H1 (cell line): ENCODE measurements around the gene RRBP1. TPM values are rescaled to one million over a fixed set of nuclear protein-coding genes. Genes with fewer than 3 reads are reported as not detected.
A peak's percentile ranks its signal among the peaks of the same experiment; 100 is the strongest.

Experiments used
- CTCF ChIA-PET: fragments of 300-600 bp; sonication (Branson Sonifier 250); formaldehyde crosslinking; loops from one replicate; lab custom pipeline; 2021; ENCODE audit not compliant: partially characterized antibody; lab: Charles Lee
- POLR2A ChIA-PET: fragments of 300-600 bp; sonication (Branson Sonifier 250); formaldehyde crosslinking; loops from one replicate; lab custom pipeline; 2021; ENCODE audit warnings: inconsistent platforms; ENCODE audit not compliant: partially characterized antibody; lab: Charles Lee
- DNase-seq, 2 experiments: peaks; one replicate each; pipeline versions ENCODE4 v3.0.0 to v3.0.0-alpha.2; 2010 to 2022; ENCODE audit warnings: low spot score in 2 of 2, low read depth in 1 of 2, mixed read lengths in 1 of 2
- FAIRE-seq: peaks from 2 replicates; lab custom pipeline; 2011; peaks lifted over from hg19 to GRCh38; lab: Jason Lieb, UNC
- H2AFZ ChIP-seq: 2 replicates; pipeline ENCODE4 v1.8.1; 2012; ENCODE audit warnings: low read length, inconsistent platforms
- H2AK5ac ChIP-seq: 2 replicates; pipeline ENCODE4 v1.6.1; 2013; ENCODE audit warnings: low read depth, low read length
- H2BK120ac ChIP-seq: replicated peaks from 2 replicates; pipeline ENCODE3; 2013; ENCODE audit warnings: low read depth, low read length, inconsistent platforms
- H2BK12ac ChIP-seq: 2 replicates; pipeline ENCODE4 v1.6.1; 2013; ENCODE audit warnings: low read depth, low read length
- H2BK15ac ChIP-seq: 2 replicates; pipeline ENCODE4 v1.6.1; 2013; ENCODE audit warnings: low read length
- H2BK20ac ChIP-seq: 2 replicates; pipeline ENCODE4 v1.6.1; 2013; ENCODE audit warnings: low read length
- H2BK5ac ChIP-seq: 2 replicates; pipeline ENCODE4 v1.6.1; 2013; ENCODE audit warnings: low read depth, low read length
- H3K14ac ChIP-seq: 2 replicates; pipeline ENCODE4 v1.6.1; 2013; ENCODE audit warnings: inconsistent platforms; ENCODE audit not compliant: insufficient read length
- H3K18ac ChIP-seq: 2 replicates; pipeline ENCODE4 v1.6.1; 2013; ENCODE audit warnings: low read length; ENCODE audit errors: extremely low read depth
- H3K23ac ChIP-seq: 2 replicates; pipeline ENCODE4 v1.6.1; 2013; ENCODE audit warnings: inconsistent platforms; ENCODE audit not compliant: insufficient read length
- H3K23me2 ChIP-seq: 2 replicates; pipeline ENCODE4 v1.6.1; 2013; ENCODE audit warnings: low read depth, low read length
- H3K27ac ChIP-seq: 2 replicates; pipeline ENCODE4 v1.6.1; 2011; ENCODE audit warnings: low read depth, low read length, inconsistent platforms
- H3K27me3 ChIP-seq, 4 experiments: replicated peaks in 1 of 4; 1 replicate in 1 of 4; 2 replicates in 3 of 4; pipeline versions ENCODE4 v1.6.1 to v1.8.1; 2011 to 2013; ENCODE audit warnings: low read length in 3 of 4, mild to moderate bottlenecking in 3 of 4, inconsistent platforms in 2 of 4, mixed read lengths in 2 of 4, moderate library complexity in 1 of 4; ENCODE audit not compliant: control insufficient read depth in 3 of 4, insufficient read depth in 3 of 4; ENCODE audit errors: extremely low read depth in 1 of 4
- H3K36me3 ChIP-seq, 4 experiments: 2 replicates each; pipeline versions ENCODE4 v1.6.1 to v1.8.1; 2011 to 2013; ENCODE audit warnings: mild to moderate bottlenecking in 4 of 4, low read length in 3 of 4, moderate library complexity in 2 of 4, control low read depth in 1 of 4, inconsistent platforms in 1 of 4; ENCODE audit not compliant: insufficient read depth in 4 of 4, control insufficient read depth in 2 of 4
- H3K4ac ChIP-seq: replicated peaks from 2 replicates; pipeline ENCODE3; 2013; ENCODE audit warnings: low read length, low read depth, mixed read lengths, inconsistent platforms; ENCODE audit not compliant: insufficient read length
- H3K4me1 ChIP-seq, 4 experiments: replicated peaks in 1 of 4; 1 replicate in 1 of 4; 2 replicates in 3 of 4; pipeline versions ENCODE4 v1.6.1 to v1.8.1; 2011 to 2013; ENCODE audit warnings: low read length in 3 of 4, inconsistent platforms in 2 of 4, mixed read lengths in 1 of 4; ENCODE audit not compliant: insufficient read depth in 4 of 4, control insufficient read depth in 3 of 4
- H3K4me2 ChIP-seq, 2 experiments: 2 replicates each; pipeline versions ENCODE4 v1.6.1 to v1.8.1; 2011 to 2013; ENCODE audit warnings: low read depth in 2 of 2, low read length in 2 of 2, control low read depth in 1 of 2, inconsistent platforms in 1 of 2, mild to moderate bottlenecking in 1 of 2; ENCODE audit not compliant: insufficient read depth in 1 of 2
- H3K4me3 ChIP-seq, 4 experiments: fragments of 200-600, 300-600 bp in 1 of 4; sonication (generic), shearing (Covaris generic), sonication (Bioruptor Twin) in 1 of 4; 2 replicates each; pipeline versions ENCODE4 v1.5.1 to v1.8.1; 2011 to 2016; ENCODE audit warnings: low read length in 4 of 4, low read depth in 3 of 4, control low read depth in 2 of 4, inconsistent platforms in 2 of 4, mild to moderate bottlenecking in 2 of 4, mixed read lengths in 1 of 4, moderate library complexity in 1 of 4; ENCODE audit not compliant: insufficient read depth in 2 of 4; ENCODE audit errors: extremely low read depth in 1 of 4
- H3K56ac ChIP-seq: replicated peaks from 2 replicates; pipeline ENCODE3; 2013; ENCODE audit warnings: low read depth, mild to moderate bottlenecking, mixed read lengths, low read length, inconsistent platforms; ENCODE audit not compliant: insufficient read length
- H3K79me1 ChIP-seq: 2 replicates; pipeline ENCODE4 v1.6.1; 2013; ENCODE audit warnings: low read depth, low read length, control low read depth
- H3K79me2 ChIP-seq, 2 experiments: 2 replicates each; pipeline versions ENCODE4 v1.6.1 to v1.8.1; 2012 to 2013; ENCODE audit warnings: low read length in 2 of 2, mild to moderate bottlenecking in 2 of 2, inconsistent platforms in 1 of 2; ENCODE audit not compliant: insufficient read depth in 2 of 2, control insufficient read depth in 1 of 2
- H3K9ac ChIP-seq, 4 experiments: replicated peaks in 1 of 4; 1 replicate in 1 of 4; 2 replicates in 3 of 4; pipeline versions ENCODE4 v1.6.1 to v1.8.1; 2011 to 2013; ENCODE audit warnings: low read depth in 3 of 4, low read length in 3 of 4, control low read depth in 2 of 4, mild to moderate bottlenecking in 2 of 4, moderate library complexity in 2 of 4, inconsistent platforms in 1 of 4; ENCODE audit errors: extremely low read depth in 1 of 4
- H3K9me3 ChIP-seq, 2 experiments: 2 replicates each; pipeline versions ENCODE4 v1.6.1 to v1.8.1; 2012 to 2013; ENCODE audit warnings: mild to moderate bottlenecking in 2 of 2, moderate library complexity in 2 of 2, control low read depth in 1 of 2, inconsistent platforms in 1 of 2, low read depth in 1 of 2, low read length in 1 of 2, mixed read lengths in 1 of 2; ENCODE audit not compliant: insufficient read depth in 2 of 2
- H4K20me1 ChIP-seq, 2 experiments: replicated peaks in 1 of 2; 2 replicates each; pipeline versions ENCODE3 to v1.8.1; 2011 to 2013; ENCODE audit warnings: inconsistent platforms in 2 of 2, low read length in 2 of 2, mild to moderate bottlenecking in 1 of 2; ENCODE audit not compliant: insufficient read depth in 2 of 2, control insufficient read depth in 1 of 2
- H4K5ac ChIP-seq: 2 replicates; pipeline ENCODE4 v1.6.1; 2013; ENCODE audit warnings: low read length, low read depth, mixed read lengths, inconsistent platforms; ENCODE audit not compliant: insufficient read length
- H4K8ac ChIP-seq: 2 replicates; pipeline ENCODE4 v1.8.0; 2013; ENCODE audit warnings: mild to moderate bottlenecking, moderate library complexity, low read length, inconsistent platforms; ENCODE audit not compliant: insufficient read depth; ENCODE audit errors: extremely low read depth
- H4K91ac ChIP-seq: replicated peaks from 2 replicates; pipeline ENCODE3; 2013; ENCODE audit warnings: low read length, mixed read lengths, inconsistent platforms; ENCODE audit not compliant: insufficient read length
- RAD21 ChIP-seq, 2 experiments: IDR thresholded peaks in 1 of 2; conservative IDR thresholded peaks in 1 of 2; 2 replicates each; pipeline ENCODE4 v1.6.1; 2011; ENCODE audit warnings: low read depth in 2 of 2, low read length in 2 of 2, improper control_type of control experiment in 1 of 2, inconsistent platforms in 1 of 2, mild to moderate bottlenecking in 1 of 2, moderate library complexity in 1 of 2
- RBBP5 ChIP-seq: IDR thresholded peaks from 2 replicates; pipeline ENCODE4 v1.7.1; 2012; ENCODE audit warnings: low read depth, mild to moderate bottlenecking, inconsistent platforms, low read length, moderate library complexity, borderline replicate concordance
- WGBS, 2 experiments: shearing (Covaris generic) in 1 of 2; methylation state at CpG; one replicate each; pipeline versions ENCODE4 v1.1.6 to v1.1.7; 2013 to 2015; ENCODE audit warnings: low lambda C conversion rate in 2 of 2, mixed read lengths in 2 of 2, inconsistent platforms in 1 of 2, low coverage in 1 of 2, missing lambda C conversion rate in 1 of 2; ENCODE audit not compliant: insufficient replicate concordance in 2 of 2, insufficient coverage in 1 of 2, insufficient read length in 1 of 2; ENCODE audit errors: extremely low coverage in 1 of 2, missing lambda C conversion rate in 1 of 2; 5-methylcytosine and 5-hydroxymethylcytosine counted together
- polyA plus RNA-seq, 7 experiments: library from polyadenylated mRNA; depleted of rRNA in 3 of 7; stranded (reverse) in 5 of 7; unstranded in 2 of 7; fragments of >200 nt in 5 of 7; fragments of 200-250 nt in 2 of 7; gene quantifications; 1 replicate in 5 of 7; 2 replicates in 1 of 7; 4 replicates in 1 of 7; pipeline versions ENCODE4 v1.2.1 to v1.2.3, GENCODE V29; 2011 to 2013; ENCODE audit warnings: missing spikeins in 2 of 7, mixed read lengths in 2 of 7
- total RNA-seq: library from RNA; stranded (reverse); fragmentation: NEBNext Ultra II Directional; extraction: Animal tissue kit (Norgen Biotek cat#: 25700); gene quantifications from 2 replicates; pipeline ENCODE4 v1.2.1, GENCODE V29; 2021

RRBP1 gene
- total and polyA plus RNA-seq, 2 of the 8 experiments (the other 6 are each of a cell fraction or from before 2014, with no cell fraction given) = 15.9 to 157 TPM

GRCh38 chr20:17664025-17664633 is 17.9 kb downstream of the RRBP1 start:
- H3K23ac ChIP-seq = no peak overlapping the region
- peak overlapping the region; percentile 10; the same call in 1 of the 2 replicates for H2BK5ac ChIP-seq
- peaks cover 0 to 9% (median 4%) of the 10 kb centered on the region in 4 experiments; a peak in 4 of 8 replicates for H3K36me3 ChIP-seq
- H3K4ac ChIP-seq = no peak overlapping the region
- no peak overlapping the region for H2BK120ac ChIP-seq
- no peak overlapping the region for H2BK20ac ChIP-seq
- H3K79me1 ChIP-seq = peaks cover 5% of the 10 kb centered on the region
- no peak overlapping the region for H3K14ac ChIP-seq
- no peak overlapping the region for H2BK15ac ChIP-seq
- no peak overlapping the region for H3K4me3 ChIP-seq
- POLR2A ChIA-PET = interaction anchor here (0.7 to 1.9 kb wide), 3 partner anchors 11 to 110 kb away, joined by 3 to 5 read pairs (median 3); no protein-coding TSS in a partner anchor
- no peak overlapping the region for H3K9ac ChIP-seq
- H3K4me1 ChIP-seq = peaks cover 0 to 3% (median 2%) of the 10 kb centered on the region in 4 experiments; a peak in 2 of 7 replicates
- H3K23me2 ChIP-seq = no peaks in the 10 kb centered on the region
- H3K9me3 ChIP-seq = peaks cover 0 to 2% of the 10 kb centered on the region in 2 experiments; a peak in 1 of 4 replicates
- no peak overlapping the region for H4K8ac ChIP-seq
- peaks cover 3 to 14% of the 10 kb centered on the region in 2 experiments for H4K20me1 ChIP-seq
- no peak overlapping the region for H3K18ac ChIP-seq
- CTCF ChIA-PET = interaction anchor here (1.2 to 5.2 kb wide), 5 partner anchors 8 to 47 kb away, joined by 3 to 26 read pairs (median 8); partner anchors contain the start of gene RRBP1
- TF ChIP-seq RAD21 (IDR thresholded peaks at IDR 0.05 in 1 of 2, conservative IDR thresholded peaks at IDR 0.05 in 1 of 2; ENCODE audit: low read depth in 2 of 2, low read length in 2 of 2) (no peak), RBBP5 (no peak)
- FAIRE-seq (no peak), DNase-seq (no peak)
- no peak overlapping the region for H2AK5ac ChIP-seq
- H3K27me3 ChIP-seq = no peaks in the 10 kb centered on the region
- H4K91ac ChIP-seq = no peak overlapping the region
- no peak overlapping the region for H3K27ac ChIP-seq
- H2AFZ ChIP-seq = no peak overlapping the region
- no peak overlapping the region for H4K5ac ChIP-seq
- no peak overlapping the region for H3K4me2 ChIP-seq
- WGBS, 2 experiments = 90% methylated on average over 11 of the region's 11 CpGs; no CpG with 5 or more reads in 1 of the 2 experiments
- H3K56ac ChIP-seq = no peak overlapping the region
- H3K79me2 ChIP-seq = peaks cover 8 to 91% of the 10 kb centered on the region in 2 experiments
- H2BK12ac ChIP-seq = peak overlapping the region; percentile 35; the same call in 1 of the 2 replicates
